Stimulated activated CD8-positive, alpha-beta memory T cell treated with anti-CD3 and anti-CD28 coated beads, Interleukin-7, amount 100 ng/mL, for 48 hours (primary cell): ENCODE measurements around the gene SASS6.
A peak's percentile ranks its signal among the peaks of the same experiment; 100 is the strongest.
"Not testable (repeated sequence)": the region's sequence is repeated elsewhere in the genome, so short reads cannot be mapped to it uniquely, and the experiment has no call there.

ENCODE experiments used
- DNase-seq, 2 donors: peaks; one replicate each; pipeline ENCODE4 v3.0.0-alpha.2; 2020; ENCODE audit warnings: low read depth in 1 of 2; ENCODE audit errors: extremely low read depth in 1 of 2

The SASS6 gene

GRCh38 chr1:100050139-100050538, 82.6 kb downstream of the SASS6 start:
- no peak for DNase-seq

GRCh38 chr1:100047235-100047708, 85.5 kb downstream of the SASS6 start:
- DNase-seq = not testable (repeated sequence)

GRCh38 chr1:100045206-100045605, 87.5 kb downstream of the SASS6 start:
- DNase-seq = no peak

- no peak for DNase-seq
These were observed 93.1 kb downstream of the SASS6 start for GRCh38 chr1:100039591-100039990.

GRCh38 chr1:100038660-100039287, 94.0 kb downstream of the SASS6 start:
- DNase-seq = peak; percentile 46 to 83

DNA sequence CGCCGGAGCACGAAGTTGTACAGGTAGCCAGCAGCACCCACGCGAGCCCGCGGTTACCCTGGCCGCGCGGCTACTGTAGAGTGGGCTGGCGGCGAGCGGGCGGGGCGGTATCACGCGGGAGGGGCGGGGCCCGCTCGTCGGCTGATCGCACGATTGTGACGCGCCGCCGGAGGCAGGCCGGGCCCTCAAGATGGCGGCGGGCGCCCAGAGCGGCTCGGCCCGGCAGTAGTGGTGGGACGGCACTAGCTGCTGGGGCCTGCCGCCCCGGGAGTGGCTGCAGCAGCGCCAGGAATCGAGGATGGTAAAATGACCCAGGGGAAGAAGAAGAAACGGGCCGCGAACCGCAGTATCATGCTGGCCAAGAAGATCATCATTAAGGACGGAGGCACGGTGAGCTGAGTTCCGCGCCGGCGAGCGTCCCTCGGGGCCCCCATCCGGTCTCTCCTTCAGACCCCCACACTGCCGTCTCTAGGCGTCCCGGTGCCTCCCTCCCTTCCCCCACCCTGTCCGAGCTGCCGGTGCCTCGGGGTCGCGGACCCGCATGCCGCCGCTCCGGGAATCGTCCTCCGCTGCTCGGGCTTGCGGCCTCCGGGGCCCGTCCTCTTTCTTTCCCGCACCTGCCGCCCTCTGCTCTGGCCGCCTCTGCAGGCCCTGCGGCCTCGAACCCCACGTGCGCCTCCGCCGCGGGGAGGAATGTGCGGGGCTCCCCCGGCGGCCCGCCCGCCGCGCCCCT, 94.6 kb downstream of the SASS6 start:
- peak; percentile 81 to 83 for DNase-seq

DNA sequence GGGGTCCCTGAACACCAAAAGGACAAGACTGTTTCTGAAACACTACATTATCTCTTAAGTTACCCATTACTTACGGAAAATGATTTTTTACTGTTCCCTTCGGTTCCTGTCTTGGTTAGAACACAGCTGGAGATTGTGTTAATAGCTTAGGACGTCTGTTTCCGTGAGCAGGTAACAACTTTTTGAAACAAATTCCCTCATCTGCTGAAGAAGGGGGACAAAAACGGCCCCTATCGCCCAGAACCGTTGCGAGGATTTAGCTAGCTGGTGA, 95.1 kb downstream of the SASS6 start:
- DNase-seq = no peak

DNA sequence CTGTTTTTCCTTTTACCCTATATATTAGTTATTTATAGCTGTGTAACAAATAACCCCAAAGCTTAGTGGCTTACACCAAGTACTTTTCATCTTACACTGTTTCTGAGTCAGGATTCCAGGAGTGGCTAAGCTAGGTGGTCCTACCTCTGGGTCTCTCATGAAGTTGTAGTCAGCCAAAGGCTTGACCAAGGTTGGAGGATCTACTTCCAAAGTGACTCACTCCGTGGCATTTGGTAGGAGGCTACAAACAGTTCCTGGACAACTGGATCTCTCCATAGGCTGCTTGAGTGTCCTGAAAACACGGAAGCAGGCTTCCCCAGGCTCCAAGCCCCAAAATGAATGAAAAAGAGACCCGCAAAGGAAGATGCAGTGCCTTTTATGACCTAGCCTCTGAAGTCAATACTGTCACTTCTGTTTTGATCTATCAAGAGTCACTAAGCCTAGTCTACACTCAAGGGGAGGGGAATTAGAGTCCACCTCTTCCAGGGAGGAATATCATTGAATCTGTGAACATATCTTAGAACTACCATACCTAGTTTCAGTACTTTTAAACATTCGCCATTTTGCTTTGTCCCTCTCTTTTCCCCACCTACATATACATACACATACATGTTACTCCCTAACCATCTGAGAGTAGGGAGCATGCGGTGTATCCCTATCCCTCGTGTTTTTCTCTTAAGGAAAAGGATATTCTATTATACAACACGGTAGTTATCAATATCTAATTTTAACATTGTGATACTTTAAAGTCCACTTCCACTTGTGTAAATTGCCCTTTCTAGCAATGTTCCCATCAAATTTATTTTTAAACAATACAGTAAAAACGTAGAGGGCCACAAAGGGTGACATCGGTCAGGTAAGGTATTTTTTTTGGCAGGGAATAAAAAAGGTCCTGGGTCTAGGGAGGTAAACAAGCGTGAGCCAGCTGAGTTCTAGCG, 95.7 kb downstream of the SASS6 start:
- DNase-seq = no peak

DNA sequence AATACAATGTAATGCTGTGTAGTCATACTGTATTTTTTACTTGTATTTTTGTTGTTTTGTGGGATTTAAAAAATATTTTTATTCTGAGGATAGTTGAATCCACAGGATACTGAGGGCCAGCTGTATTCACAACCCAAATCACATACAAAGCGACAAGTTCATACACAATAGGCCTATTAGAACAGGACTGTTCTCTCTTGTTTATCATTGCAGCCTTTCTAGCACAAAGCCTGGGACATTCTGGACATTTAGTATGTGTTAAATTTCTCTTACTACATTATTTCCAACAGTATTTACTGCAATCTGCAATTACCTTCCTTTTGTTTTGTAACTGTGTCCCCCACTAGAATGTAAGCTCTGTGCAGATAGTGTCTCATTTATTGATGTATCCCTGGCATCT, 97.5 kb downstream of the SASS6 start:
- no peak for DNase-seq

DNA sequence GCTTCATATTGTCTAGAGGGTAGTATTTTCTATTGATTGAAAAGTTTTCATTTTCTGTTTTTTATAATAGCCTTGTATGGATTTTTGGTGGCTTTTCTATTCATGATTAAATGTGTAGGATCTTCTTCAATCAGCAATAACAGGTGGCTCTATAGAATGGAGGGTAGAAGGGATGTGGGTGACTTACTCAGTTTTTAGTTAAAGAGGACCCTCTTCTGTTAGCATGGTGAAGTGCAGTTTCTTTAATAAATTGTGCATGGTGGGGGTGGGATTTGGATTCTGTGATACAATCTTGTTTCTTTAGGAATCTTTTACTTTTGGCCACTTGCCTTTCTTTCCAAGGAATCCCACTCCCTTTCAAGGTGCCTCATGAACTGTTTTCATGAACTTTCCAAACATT, 98.3 kb downstream of the SASS6 start:
- DNase-seq = no peak
